T follicular helper cell (primary cell): Measurements from ENCODE around the gene RPL7A.
"Not testable (repeated sequence)": the region's sequence is repeated elsewhere in the genome, so short reads cannot be mapped to it uniquely, and the experiment has no call there.

Experiments
- DNase-seq: peaks from one replicate; pipeline ENCODE4 v3.0.0-alpha.2; 2020; ENCODE audit warnings: low read depth

RPL7A gene

GRCh38 chr9:133327834-133328484, 20.1 kb upstream of the RPL7A start:
- no peak for DNase-seq

DNA sequence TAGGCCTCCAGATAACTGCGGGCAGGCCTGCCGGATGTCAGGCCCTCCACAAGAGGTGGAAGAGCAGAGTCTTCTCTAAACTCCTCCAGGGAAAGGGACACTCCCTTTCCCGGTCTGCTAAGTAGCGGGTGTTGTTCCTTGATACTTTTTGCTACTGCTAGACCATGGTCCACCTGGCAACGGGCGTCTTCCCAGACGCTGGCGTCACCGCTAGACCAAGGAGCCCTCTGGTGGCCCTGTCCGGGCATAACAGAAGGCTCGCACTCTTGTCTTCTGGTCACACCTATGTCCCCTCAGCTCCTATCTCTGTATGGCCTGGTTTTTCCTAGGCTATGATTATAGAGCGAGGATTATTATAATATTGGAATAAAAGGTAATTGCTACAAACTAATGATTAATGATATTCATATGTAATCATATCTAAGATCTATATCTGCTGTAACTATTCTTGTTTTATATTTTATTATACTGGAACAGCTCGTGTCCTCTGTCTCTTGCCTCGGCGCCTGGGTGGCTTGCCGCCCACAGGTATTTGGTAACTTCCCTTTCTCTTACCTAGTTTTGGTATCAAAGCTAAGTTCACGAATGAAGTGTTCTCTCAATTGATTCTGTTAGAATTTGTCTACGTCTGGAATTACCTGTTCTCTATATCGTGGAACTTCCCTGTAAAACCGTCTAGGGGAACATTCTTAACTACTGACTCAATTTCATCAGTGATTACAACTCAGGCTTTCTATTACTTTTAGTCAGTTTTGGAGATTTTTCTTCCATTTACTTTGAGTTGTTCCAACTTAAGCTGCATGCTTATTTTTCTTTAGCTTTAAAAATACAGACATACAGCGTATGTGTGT, 18.5 kb upstream of the RPL7A start:
- not testable (repeated sequence) for DNase-seq

GRCh38 chr9:133331221-133331620, 16.8 kb upstream of the RPL7A start:
- no peak for DNase-seq

GRCh38 chr9:133331641-133332380, 16.2 kb upstream of the RPL7A start:
- DNase-seq, result no peak

DNA sequence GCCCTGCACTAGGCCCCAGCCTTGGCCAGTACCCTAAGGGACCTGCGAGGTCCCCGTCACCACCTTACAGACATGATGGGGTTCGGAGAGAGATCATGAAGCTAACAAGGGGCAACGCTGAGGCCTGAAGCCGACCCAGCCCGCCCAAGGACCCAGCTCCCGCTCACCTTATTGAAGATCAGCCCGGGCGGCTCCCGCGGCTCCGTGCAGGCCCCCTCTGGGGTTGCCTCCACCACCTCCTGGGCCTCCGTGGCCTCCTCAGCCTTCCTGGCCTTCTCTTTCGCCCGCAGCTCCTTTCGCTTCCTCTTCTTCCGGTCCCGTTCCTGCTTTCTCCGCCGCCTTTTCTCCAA, 15.7 kb upstream of the RPL7A start:
- DNase-seq, result no peak

DNA sequence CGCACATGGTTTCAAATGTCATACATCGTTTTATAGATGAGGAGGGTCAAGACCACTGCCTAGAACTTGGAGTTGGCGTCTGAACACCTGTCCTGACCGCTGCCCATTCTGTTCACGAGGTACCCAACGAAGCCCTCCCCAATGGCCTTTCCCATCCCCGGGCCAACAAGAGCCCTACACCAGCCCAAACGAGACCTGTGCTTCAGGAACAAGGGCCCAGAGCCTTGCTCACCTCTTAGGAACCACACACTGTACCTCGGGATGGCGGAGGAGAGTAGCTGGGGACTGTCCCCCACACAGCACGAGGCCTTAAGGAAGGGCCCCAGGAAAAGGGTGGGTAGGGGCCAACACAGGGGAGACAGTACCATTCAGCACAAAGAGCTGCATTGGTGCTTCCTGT, 15.0 kb upstream of the RPL7A start:
- DNase-seq, result no peak

- DNase-seq, result no peak
Observed at GRCh38 chr9:133333566-133333965, 14.5 kb upstream of the RPL7A start.

GRCh38 chr9:133334161-133334560, 13.9 kb upstream of the RPL7A start:
- DNase-seq, result no peak

GRCh38 chr9:133334888-133335287, 13.1 kb upstream of the RPL7A start:
- not testable (repeated sequence) for DNase-seq

DNA sequence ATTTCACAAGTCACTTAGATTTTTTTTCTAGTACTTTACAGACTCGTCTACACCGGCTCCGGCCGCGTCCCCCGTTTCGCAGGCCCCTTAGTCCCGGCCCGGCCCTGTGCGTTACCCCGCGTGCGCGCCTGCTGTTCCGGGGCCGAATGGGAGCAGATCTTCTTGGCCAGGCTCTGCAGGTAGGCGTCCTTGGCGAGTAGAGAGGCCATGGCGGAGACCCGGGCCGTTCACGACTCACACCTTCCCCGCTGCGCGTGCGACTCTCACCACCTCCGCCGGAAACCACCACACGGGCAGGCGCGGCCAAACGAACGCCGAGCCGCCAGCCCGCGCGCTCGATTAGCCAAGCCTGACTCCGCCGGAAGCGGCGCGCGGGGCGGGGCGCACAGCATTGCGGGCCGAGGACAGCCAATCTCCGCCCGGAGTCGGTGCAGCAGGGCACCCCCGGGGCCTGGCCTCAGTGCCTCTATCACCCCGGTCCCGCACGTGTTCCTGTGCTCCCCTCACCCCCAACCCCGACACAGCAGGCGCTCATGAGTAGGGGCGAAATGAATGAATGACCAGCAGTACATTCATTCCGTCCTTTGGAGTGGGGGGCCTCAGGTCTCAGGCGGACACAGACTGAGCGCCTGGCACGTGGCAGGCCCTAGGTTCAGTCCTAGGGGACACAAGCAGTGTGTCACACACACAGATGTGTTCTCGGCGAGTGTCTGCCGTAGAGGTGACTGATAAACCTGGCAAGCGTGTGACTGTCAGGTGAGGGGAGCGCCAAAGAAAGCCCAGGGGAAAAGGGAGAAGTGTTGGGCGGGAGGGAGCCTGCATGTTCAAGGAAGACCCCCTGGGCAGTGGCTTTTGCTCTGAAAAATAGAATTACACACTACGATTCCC, 11.8 kb upstream of the RPL7A start, which contains the start of gene SURF6:
Gene SURF6, minus strand, starts transcription at position 265 of the 888 bp plus-strand sequence. Its CDS starts 56 bp downstream, at position 209.
- DNase-seq, result peak; percentile 91

DNA sequence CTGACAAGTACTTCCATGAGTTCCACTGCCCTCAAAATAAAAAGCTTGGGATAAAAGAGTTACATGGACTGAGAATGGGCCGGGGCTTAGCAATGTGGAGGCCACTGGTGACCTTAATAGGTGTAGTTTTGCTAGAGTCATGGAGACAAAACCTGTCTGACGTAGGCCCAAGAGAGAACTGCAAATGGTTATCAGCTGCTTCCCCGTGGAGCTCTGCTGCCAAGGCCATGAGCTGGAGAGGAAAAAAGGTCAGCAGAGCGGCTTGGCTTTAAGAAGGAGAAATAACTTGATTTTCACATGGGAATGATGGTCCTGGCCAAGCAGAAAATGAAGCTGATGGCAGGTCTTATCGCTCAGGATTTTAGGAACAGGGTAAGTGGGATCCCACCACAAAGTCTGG, 8.4 kb upstream of the RPL7A start:
- DNase-seq, result no peak

- DNase-seq, result no peak
Observed at GRCh38 chr9:133340256-133340655, 7.8 kb upstream of the RPL7A start.

- no peak for DNase-seq
Observed at GRCh38 chr9:133340916-133341315, 7.1 kb upstream of the RPL7A start.

GRCh38 chr9:133341369-133342068, 6.5 kb upstream of the RPL7A start:
- DNase-seq, result no peak

- no peak for DNase-seq
Observed at GRCh38 chr9:133342069-133342406, 6.0 kb upstream of the RPL7A start.

DNA sequence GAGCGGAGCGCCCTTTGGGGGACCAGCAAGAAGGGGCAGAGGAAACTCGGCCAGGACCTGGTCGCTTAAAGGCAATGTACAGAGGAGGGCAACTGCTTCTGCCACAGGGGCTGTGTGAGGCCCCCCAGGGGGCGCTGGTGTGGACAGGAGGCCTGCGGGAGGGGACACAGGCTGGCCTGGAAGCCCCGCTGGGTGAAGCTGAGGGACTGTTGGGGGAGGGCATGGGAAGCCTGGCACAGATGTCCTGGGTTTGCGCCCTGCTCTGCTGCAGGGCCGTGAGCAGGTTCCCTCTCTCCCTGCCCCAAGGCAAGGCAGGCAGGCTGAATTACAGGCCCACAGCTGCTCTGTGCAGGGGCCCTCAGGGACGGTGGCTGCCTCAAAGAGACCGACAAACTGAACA, 5.4 kb upstream of the RPL7A start:
- no peak for DNase-seq

- no peak for DNase-seq
Observed at GRCh38 chr9:133344071-133344470, 3.9 kb upstream of the RPL7A start.

GRCh38 chr9:133344979-133345378, 3.0 kb upstream of the RPL7A start:
- DNase-seq, result no peak

DNA sequence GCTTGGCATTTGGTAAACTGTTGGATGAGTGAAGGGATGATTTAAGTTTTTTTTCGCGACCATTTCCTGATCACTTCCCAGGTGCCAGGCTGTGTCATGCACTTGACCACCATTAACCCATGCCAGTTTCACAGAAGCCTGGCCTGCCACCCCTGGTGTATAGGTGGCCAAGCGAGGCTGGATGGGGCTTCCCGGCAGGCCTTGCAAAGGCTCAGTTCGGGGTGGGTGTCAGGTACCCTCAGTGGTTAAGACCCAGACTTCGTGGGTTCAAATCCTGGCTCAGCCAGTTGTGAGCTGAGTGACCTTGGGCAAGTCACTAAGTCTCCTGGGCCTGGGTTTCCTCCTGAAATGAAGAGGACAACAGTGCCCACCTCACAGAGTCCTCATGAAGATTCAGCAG, 2.4 kb upstream of the RPL7A start:
- no peak for DNase-seq

GRCh38 chr9:133346021-133346785, 1.8 kb upstream of the RPL7A start:
- DNase-seq, result no peak
